ENCODE results near the gene SMOC1. TPM values are rescaled to one million over a fixed set of nuclear protein-coding genes. Genes with fewer than 3 reads are reported as not detected.

SMOC1 gene
- total RNA-seq, 3 donors from 2014 or later (not counting 1 experiment from before 2014, with no cell fraction given): not detected

GRCh38 chr14:69992564-69992963, 113.3 kb downstream of the SMOC1 start:
- no peaks in the 10 kb centered on the region for H3K36me3 Mint-ChIP-seq
- no peak for ATAC-seq

GRCh38 chr14:69993326-69993725, 114.1 kb downstream of the SMOC1 start:
- intact Hi-C loops (cut with micrococcal nuclease): no loop called here
- no peaks in the 10 kb centered on the region for H3K9me3 ChIP-seq (ENCODE audit: control insufficient read depth, insufficient read depth, low read length)
- DNase-seq (no peak), ATAC-seq (no peak)
- H3K4me3 Mint-ChIP-seq: no peak overlapping the region
- H3K4me1 ChIP-seq (ENCODE audit: control insufficient read depth, insufficient read depth, low read length): no peaks in the 10 kb centered on the region
- no peaks in the 10 kb centered on the region for H3K36me3 Mint-ChIP-seq
- no peak overlapping the region for H3K4me3 ChIP-seq (ENCODE audit: low read length)
- H3K27ac Mint-ChIP-seq: no peak overlapping the region
- TF ChIP-seq CTCF (IDR thresholded peaks at IDR 0.05): no peak
- no peaks in the 10 kb centered on the region for H3K4me1 Mint-ChIP-seq
- no peaks in the 10 kb centered on the region for H3K36me3 ChIP-seq (ENCODE audit: control insufficient read depth, insufficient read depth, low read length)
- H3K27me3 ChIP-seq (ENCODE audit: control insufficient read depth, insufficient read depth, low read length): no peaks in the 10 kb centered on the region
- no peaks in the 10 kb centered on the region for H3K9me3 Mint-ChIP-seq
- H3K27ac ChIP-seq (ENCODE audit: low read length): no peak overlapping the region
- 91% methylated on average over 2 of the region's 2 CpGs for WGBS (ENCODE audit: insufficient coverage)
- peaks cover 15 to 47% of the 10 kb centered on the region in 2 donors for H3K27me3 Mint-ChIP-seq (ENCODE audit: low read depth in 2 of 2)

More at GRCh38 chr14:69992564-69992963, 113.3 kb downstream of the SMOC1 start:
- no peak for DNase-seq
- no peaks in the 10 kb centered on the region for H3K9me3 Mint-ChIP-seq
- no peaks in the 10 kb centered on the region for H3K4me1 ChIP-seq (ENCODE audit: control insufficient read depth, insufficient read depth, low read length)
- WGBS (ENCODE audit: insufficient coverage): 77% methylated on average over 3 of the region's 3 CpGs
- H3K27me3 ChIP-seq (ENCODE audit: control insufficient read depth, insufficient read depth, low read length): no peaks in the 10 kb centered on the region
- intact Hi-C loops (cut with micrococcal nuclease): no loop called here
- TF ChIP-seq CTCF (IDR thresholded peaks at IDR 0.05): no peak
- no peaks in the 10 kb centered on the region for H3K4me1 Mint-ChIP-seq
- peaks cover 16 to 43% of the 10 kb centered on the region in 2 donors for H3K27me3 Mint-ChIP-seq (ENCODE audit: low read depth in 2 of 2)
- no peak overlapping the region for H3K27ac Mint-ChIP-seq
- H3K9me3 ChIP-seq (ENCODE audit: control insufficient read depth, insufficient read depth, low read length): no peaks in the 10 kb centered on the region
- no peak overlapping the region for H3K4me3 ChIP-seq (ENCODE audit: low read length)
- no peak overlapping the region for H3K27ac ChIP-seq (ENCODE audit: low read length)
- H3K36me3 ChIP-seq (ENCODE audit: control insufficient read depth, insufficient read depth, low read length): no peaks in the 10 kb centered on the region
- H3K4me3 Mint-ChIP-seq: no peak overlapping the region

GRCh38 chr14:69994002-69994401, 114.8 kb downstream of the SMOC1 start:
- no peak for TF ChIP-seq CTCF (IDR thresholded peaks at IDR 0.05)
- Histone ChIP-seq H3K4me1 (ENCODE audit: control insufficient read depth, insufficient read depth, low read length) (no peaks in the 10 kb centered on the region), H3K27me3 (ENCODE audit: control insufficient read depth, insufficient read depth, low read length) (no peaks in the 10 kb centered on the region), H3K36me3 (ENCODE audit: control insufficient read depth, insufficient read depth, low read length) (no peaks in the 10 kb centered on the region), H3K9me3 (ENCODE audit: control insufficient read depth, insufficient read depth, low read length) (no peaks in the 10 kb centered on the region), H3K4me3 (ENCODE audit: low read length) (no peak overlapping the region), H3K27ac (ENCODE audit: low read length) (no peak overlapping the region)
- no peak for DNase-seq
- ATAC-seq: no peak
- 32% methylated on average over 4 of the region's 4 CpGs for WGBS (ENCODE audit: insufficient coverage)
- intact Hi-C loops (cut with micrococcal nuclease): no loop called here
- peaks cover 19 to 48% of the 10 kb centered on the region in 2 donors for H3K27me3 Mint-ChIP-seq (ENCODE audit: low read depth in 2 of 2)
- no peaks in the 10 kb centered on the region for H3K9me3 Mint-ChIP-seq
- H3K4me3 Mint-ChIP-seq: no peak overlapping the region
- no peak overlapping the region for H3K27ac Mint-ChIP-seq
- no peaks in the 10 kb centered on the region for H3K36me3 Mint-ChIP-seq
- no peaks in the 10 kb centered on the region for H3K4me1 Mint-ChIP-seq

GRCh38 chr14:69996216-69996615, 117.0 kb downstream of the SMOC1 start:
- H3K27ac ChIP-seq (ENCODE audit: low read length): no peak overlapping the region
- no peaks in the 10 kb centered on the region for H3K9me3 ChIP-seq (ENCODE audit: control insufficient read depth, insufficient read depth, low read length)
- H3K36me3 Mint-ChIP-seq: no peaks in the 10 kb centered on the region
- intact Hi-C loops (cut with micrococcal nuclease): no loop called here
- DNase-seq (no peak), ATAC-seq (no peak)
- peaks cover 16 to 40% of the 10 kb centered on the region in 2 donors for H3K27me3 Mint-ChIP-seq (ENCODE audit: low read depth in 2 of 2)
- no peaks in the 10 kb centered on the region for H3K27me3 ChIP-seq (ENCODE audit: control insufficient read depth, insufficient read depth, low read length)
- TF ChIP-seq CTCF (IDR thresholded peaks at IDR 0.05): no peak
- H3K9me3 Mint-ChIP-seq: no peaks in the 10 kb centered on the region
- no peaks in the 10 kb centered on the region for H3K4me1 Mint-ChIP-seq
- WGBS (ENCODE audit: insufficient coverage): no CpG with 5 or more reads among the region's 1 CpG
- H3K36me3 ChIP-seq (ENCODE audit: control insufficient read depth, insufficient read depth, low read length): no peaks in the 10 kb centered on the region
- no peak overlapping the region for H3K4me3 Mint-ChIP-seq
- H3K4me3 ChIP-seq (ENCODE audit: low read length): no peak overlapping the region
- H3K27ac Mint-ChIP-seq: no peak overlapping the region
- H3K4me1 ChIP-seq (ENCODE audit: control insufficient read depth, insufficient read depth, low read length): no peaks in the 10 kb centered on the region
